RWPE2 (cell line): ENCODE measurements around the gene EVC.

Experiments used
- ATAC-seq: fragments of 200-7000 bp; cut with Tn5 transposase; 3 replicates; pipeline ENCODE4 v1.9.1; 2021; ENCODE audit warnings: low read depth
- DNase-seq: peaks from one replicate; pipeline ENCODE4 v3.0.0-alpha.2; 2020; ENCODE audit warnings: low spot score
- H3K27ac ChIP-seq: fragments of 450-650 bp; 2 replicates; pipeline ENCODE4 v1.5.1; 2017; ENCODE audit warnings: mild to moderate bottlenecking; ENCODE audit not compliant: poor library complexity, severe bottlenecking
- H3K27me3 ChIP-seq: fragments of 250-450 bp; sonication (Bioruptor Pico); 2 replicates; pipeline ENCODE4 v1.5.1; 2021; ENCODE audit warnings: mild to moderate bottlenecking, moderate library complexity; ENCODE audit not compliant: insufficient read depth, poor library complexity, severe bottlenecking
- H3K36me3 ChIP-seq: fragments of 250-450 bp; sonication (Bioruptor Pico); 2 replicates; pipeline ENCODE4 v1.5.1; 2020; ENCODE audit warnings: low read depth, mild to moderate bottlenecking, moderate library complexity
- H3K4me1 ChIP-seq: fragments of 250-450 bp; sonication (Bioruptor Pico); 2 replicates; pipeline ENCODE4 v1.5.1; 2021; ENCODE audit warnings: mild to moderate bottlenecking, moderate library complexity; ENCODE audit not compliant: insufficient read depth, poor library complexity, severe bottlenecking
- H3K4me3 ChIP-seq: fragments of 250-450 bp; sonication (Bioruptor Pico); 2 replicates; pipeline ENCODE4 v1.5.1; 2021; ENCODE audit warnings: mild to moderate bottlenecking, moderate library complexity; ENCODE audit not compliant: severe bottlenecking
- H3K9me3 ChIP-seq: fragments of 250-450 bp; sonication (Bioruptor Pico); 2 replicates; pipeline ENCODE4 v1.5.1; 2021; ENCODE audit warnings: mild to moderate bottlenecking, moderate library complexity; ENCODE audit not compliant: severe bottlenecking
- TF ChIP-seq, protein P1 (sequence below): fragments of 450-650 bp; IDR thresholded peaks from one replicate; pipeline ENCODE4 v1.5.1; 2017; ENCODE audit warnings: mild to moderate bottlenecking, moderate library complexity; ENCODE audit not compliant: poor library complexity, severe bottlenecking

EVC gene

DNA sequence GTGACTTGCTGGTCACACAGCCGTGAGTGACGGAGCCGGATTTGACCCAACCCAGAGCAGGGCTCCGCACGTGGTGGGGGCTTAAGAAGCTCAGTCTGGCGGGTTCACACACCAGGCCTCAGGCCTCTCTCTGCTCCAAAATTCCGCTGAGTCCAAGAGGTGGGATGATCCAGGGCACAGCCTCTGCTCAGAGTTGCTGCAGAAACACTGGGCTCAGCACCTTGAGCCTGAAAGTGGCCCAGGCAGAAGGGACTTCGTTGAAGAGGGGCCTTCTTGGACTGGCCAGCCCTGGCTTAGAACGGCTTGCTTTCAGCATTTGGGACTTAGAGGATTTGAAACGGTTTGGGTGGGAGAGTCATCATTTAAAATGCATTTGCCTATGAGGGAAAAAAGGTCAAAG is 21.2 kb downstream of the EVC start:
- Histone ChIP-seq H3K36me3 (peaks cover 67% of the 10 kb centered on the region), H3K27ac (no peak overlapping the region), H3K27me3 (no peaks in the 10 kb centered on the region), H3K4me3 (no peak overlapping the region), H3K4me1 (no peaks in the 10 kb centered on the region), H3K9me3 (no peaks in the 10 kb centered on the region)
- TF ChIP-seq, protein P1, sequence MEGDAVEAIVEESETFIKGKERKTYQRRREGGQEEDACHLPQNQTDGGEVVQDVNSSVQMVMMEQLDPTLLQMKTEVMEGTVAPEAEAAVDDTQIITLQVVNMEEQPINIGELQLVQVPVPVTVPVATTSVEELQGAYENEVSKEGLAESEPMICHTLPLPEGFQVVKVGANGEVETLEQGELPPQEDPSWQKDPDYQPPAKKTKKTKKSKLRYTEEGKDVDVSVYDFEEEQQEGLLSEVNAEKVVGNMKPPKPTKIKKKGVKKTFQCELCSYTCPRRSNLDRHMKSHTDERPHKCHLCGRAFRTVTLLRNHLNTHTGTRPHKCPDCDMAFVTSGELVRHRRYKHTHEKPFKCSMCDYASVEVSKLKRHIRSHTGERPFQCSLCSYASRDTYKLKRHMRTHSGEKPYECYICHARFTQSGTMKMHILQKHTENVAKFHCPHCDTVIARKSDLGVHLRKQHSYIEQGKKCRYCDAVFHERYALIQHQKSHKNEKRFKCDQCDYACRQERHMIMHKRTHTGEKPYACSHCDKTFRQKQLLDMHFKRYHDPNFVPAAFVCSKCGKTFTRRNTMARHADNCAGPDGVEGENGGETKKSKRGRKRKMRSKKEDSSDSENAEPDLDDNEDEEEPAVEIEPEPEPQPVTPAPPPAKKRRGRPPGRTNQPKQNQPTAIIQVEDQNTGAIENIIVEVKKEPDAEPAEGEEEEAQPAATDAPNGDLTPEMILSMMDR: no peak
- ATAC-seq: no peak
- DNase-seq: no peak

DNA sequence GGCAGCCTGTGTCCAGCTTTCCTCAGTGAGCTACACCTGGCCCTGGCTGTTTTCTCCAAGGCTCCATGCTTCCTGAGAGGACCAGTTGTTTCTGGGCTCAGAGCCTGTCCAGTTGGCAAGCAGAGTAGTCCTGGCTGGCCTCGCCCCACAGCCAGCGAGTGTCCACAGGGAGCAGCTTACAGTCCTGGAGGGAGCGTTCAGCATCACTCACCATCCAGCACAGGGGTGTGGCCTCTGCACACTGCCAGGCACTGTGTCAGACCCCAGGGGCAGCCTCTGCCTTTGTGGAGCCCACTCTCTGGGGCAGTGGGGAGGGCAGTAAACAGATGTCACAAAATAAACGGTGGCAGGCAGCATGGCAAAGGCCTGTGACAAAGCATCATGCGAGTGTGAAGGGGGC is 23.9 kb downstream of the EVC start:
- DNase-seq (no peak), ATAC-seq (no peak)
- Histone ChIP-seq H3K27me3 (no peaks in the 10 kb centered on the region), H3K4me1 (no peaks in the 10 kb centered on the region), H3K27ac (no peak overlapping the region), H3K9me3 (no peaks in the 10 kb centered on the region), H3K36me3 (peaks cover 61% of the 10 kb centered on the region), H3K4me3 (no peak overlapping the region)
- TF ChIP-seq, protein P1: no peak

DNA sequence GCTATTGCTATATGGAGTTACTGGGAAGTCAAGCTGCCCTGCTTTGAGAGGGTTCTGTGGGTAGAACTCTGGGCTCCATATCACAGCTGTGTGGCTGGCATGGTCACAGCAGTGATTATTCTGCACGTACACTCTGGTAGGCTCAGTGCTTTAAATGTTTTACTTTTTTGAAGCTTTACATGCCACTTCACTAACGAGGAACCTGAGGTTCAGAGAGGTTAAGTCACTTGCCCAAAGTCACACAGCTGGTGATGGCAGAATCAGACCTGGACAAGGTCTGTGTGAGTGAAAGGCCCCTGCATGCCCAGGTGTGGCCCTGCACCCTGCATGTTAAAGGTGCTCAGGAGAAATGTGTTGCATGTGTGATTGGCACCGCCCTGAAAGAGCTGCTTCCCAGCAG is 24.5 kb downstream of the EVC start:
- Histone ChIP-seq H3K4me3 (no peak overlapping the region), H3K36me3 (peaks cover 58% of the 10 kb centered on the region), H3K27me3 (no peaks in the 10 kb centered on the region), H3K27ac (no peak overlapping the region), H3K4me1 (no peaks in the 10 kb centered on the region), H3K9me3 (no peaks in the 10 kb centered on the region)
- DNase-seq: no peak
- TF ChIP-seq, protein P1: no peak
- ATAC-seq: no peak

DNA sequence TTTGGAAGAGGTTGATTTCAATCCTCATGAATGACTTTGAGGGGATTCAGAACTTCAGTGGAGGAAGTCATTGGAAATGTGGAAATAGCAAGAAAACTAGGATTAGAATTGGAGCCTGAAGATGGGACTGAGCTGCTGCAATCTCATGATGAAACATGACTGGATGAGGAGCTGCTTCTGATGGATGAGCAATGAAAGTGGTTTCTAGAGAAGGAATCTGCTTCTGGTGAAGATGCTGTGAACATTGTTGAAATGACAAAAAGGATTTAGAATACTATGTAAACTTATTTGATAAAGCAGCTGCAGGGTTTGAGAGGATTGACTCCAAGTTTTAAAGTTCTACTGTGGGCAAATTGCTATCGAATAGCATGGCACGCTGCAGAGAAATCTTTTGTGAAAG is 27.1 kb downstream of the EVC start:
- Histone ChIP-seq H3K4me1 (no peaks in the 10 kb centered on the region), H3K4me3 (no peak overlapping the region), H3K9me3 (no peaks in the 10 kb centered on the region), H3K36me3 (peaks cover 62% of the 10 kb centered on the region), H3K27me3 (no peaks in the 10 kb centered on the region), H3K27ac (no peak overlapping the region)
- DNase-seq (no peak), ATAC-seq (no peak)
- TF ChIP-seq, protein P1: no peak

DNA sequence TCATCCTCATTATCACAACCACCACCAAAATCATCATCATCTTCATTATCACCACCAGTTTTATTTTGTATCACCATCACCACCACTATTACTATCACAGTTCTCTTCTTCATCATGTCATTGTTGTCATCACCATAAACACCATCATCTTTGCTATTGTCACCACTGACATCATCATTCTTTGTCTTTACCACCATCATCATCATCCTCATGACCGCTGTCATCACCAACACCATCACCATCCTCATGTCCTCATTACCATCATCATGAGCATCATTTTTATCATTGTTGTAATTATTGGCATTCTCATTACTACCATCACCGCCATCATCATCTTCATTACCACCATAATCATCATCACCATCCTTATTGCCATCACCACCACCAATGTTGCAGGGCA is 31.4 kb downstream of the EVC start:
- Histone ChIP-seq H3K4me3 (no peak overlapping the region), H3K9me3 (no peaks in the 10 kb centered on the region), H3K27ac (no peak overlapping the region), H3K4me1 (peaks cover 8% of the 10 kb centered on the region), H3K36me3 (peaks cover 67% of the 10 kb centered on the region), H3K27me3 (no peaks in the 10 kb centered on the region)
- TF ChIP-seq, protein P1: no peak
- DNase-seq (no peak), ATAC-seq (no peak)
